GM18502 (cell line): Measurements from ENCODE around the gene COL3A1.

ENCODE experiments used
- ATAC-seq: cut with Tn5 transposase; IDR thresholded peaks from one replicate; pipeline ENCODE4 v1.9.1; 2021; ENCODE audit warnings: mild to moderate bottlenecking; ENCODE audit not compliant: unreplicated experiment, poor library complexity

The COL3A1 gene

DNA sequence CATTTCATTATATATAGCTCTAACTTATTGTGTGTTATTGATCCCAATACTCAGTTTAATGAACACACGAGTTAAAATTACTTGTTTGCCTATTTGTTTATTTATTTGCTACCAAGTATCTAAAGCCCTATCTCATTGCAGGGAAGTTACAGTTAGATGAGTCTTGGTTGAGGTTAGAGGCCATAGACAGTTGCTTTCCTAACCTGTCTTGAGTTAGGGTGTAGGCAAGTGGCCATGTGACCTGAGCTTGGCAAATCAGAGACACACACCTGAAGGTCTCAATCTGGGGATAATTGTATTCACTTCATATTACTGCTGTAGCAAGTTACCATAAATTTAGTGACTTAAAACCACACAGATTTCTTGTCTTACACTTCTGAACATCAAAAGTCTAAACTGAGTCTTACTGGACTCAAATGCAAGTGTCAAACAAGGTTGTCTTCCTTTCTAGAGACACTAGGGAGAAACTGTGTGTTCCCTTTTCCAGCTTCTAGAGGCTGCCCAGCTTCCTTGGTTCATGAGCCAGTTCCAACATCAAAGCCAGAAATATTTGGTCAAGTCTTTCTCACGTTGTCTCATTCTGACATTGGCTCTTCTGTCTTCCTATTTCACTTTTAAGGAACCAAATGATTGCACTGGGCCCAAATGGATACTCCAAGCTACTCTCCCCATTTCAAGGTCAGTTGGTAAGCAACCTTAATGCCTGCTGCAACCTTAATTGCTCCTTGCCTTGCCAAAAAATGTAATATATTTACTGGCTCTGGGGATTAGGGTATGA, 39.7 kb downstream of the COL3A1 start:
- ATAC-seq = no peak

- ATAC-seq = no peak
These were observed 40.4 kb downstream of the COL3A1 start for GRCh38 chr2:189014449-189015138.

- no peak for ATAC-seq
These were observed 41.2 kb downstream of the COL3A1 start for GRCh38 chr2:189015359-189015758.

DNA sequence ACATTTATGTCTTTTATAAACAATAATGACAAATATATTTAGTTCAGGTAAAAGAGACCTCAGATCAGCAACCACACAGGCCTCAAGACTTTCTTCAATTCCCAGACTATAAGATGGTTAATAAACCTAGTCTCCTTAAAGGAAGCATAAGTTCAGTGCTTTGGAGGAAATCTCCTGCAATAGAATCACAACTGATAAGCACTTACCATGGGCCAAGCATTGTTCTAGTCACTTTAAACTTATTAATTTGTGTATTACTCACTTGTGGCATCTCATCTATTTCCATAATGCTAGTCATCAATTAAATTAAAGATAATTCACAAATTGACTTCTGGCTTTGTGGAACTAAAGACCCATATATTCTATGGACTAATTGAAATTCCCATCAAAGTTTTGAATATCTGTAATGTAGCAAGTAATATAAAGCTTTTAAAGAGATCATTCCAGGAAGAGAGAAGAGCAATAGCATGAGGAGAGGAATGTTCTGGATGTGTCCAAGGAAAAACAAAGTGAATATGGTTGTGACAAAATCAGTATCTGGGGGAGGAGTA, 42.2 kb downstream of the COL3A1 start:
- ATAC-seq = no peak

GRCh38 chr2:189018631-189019030, 44.5 kb downstream of the COL3A1 start:
- no peak for ATAC-seq

- ATAC-seq = no peak
These were observed 46.0 kb downstream of the COL3A1 start for GRCh38 chr2:189020179-189020578.

DNA sequence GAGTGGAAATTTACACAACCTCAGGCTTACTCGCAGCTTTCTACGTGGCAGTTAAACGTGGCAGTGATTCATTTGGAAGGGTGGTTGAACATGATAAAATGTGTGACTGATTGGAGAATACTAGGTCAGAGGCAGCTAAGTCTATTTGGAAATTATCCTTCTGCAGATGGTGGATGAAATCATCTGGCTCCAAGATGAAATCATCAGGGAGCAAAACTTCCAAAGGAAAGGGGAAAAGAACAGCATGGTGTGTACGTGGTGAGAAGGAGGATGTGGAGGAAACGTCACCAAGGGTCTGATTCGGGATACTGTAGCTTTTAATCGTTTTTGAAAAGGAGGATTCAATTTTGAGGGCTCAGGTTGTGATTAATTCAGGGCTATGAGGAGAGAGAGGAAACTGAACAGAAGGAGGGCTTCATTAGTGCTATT, 47.9 kb downstream of the COL3A1 start:
- ATAC-seq = no peak

GRCh38 chr2:189022492-189022891, 48.3 kb downstream of the COL3A1 start:
- ATAC-seq = no peak

DNA sequence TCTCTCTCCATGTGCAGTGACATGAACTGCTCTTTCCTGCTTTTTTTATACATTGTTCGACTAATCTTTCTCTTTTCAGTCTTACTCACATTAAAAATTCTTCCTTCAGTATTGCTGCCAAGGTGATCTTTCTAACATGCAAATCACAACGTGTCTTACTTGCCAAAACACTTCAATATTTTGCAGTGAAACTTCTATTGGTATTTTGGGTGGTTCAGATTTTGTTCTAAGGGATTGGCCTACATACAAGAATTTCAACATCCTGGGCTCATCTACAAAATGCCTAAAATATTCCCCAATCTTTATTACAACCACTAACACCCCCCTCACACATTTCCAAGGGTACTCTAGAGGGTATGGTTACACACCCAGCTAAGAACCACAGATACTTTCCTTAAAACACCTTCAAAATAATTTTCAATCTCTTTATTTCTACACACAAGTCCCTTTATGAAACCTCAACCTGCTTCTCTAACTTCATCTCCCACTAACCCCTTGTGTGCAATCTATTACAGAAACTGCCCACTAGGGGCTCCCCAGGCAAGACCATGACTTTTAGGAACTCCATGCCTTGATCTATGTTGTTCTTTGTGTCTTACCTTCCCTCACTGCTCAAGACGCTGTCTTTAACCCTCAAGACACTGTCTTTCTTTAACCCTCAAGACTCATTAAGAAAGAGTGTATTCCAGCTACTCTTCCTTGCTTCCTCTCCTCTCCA, 50.9 kb downstream of the COL3A1 start:
- peak; percentile 83 for ATAC-seq

DNA sequence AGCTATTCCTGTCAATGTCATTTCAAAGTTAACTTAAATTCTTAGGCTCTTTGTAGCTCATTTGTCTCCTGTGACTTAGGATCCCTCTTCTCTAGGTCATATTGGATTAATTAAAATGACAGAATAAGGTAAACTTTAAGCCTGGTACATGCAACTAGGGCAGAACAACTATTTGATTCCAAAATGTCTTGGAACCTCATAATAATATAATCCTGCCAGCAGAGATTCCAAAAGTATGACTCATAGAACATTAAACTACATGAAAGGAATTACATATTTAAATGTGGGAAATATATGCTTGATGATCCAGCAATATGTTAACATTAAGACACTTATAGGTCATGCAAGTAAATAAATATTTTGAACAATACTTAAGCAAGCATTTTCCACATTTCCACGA, 63.3 kb downstream of the COL3A1 start:
- no peak for ATAC-seq

- ATAC-seq = no peak
These were observed 71.7 kb downstream of the COL3A1 start for GRCh38 chr2:189045836-189046235.

DNA sequence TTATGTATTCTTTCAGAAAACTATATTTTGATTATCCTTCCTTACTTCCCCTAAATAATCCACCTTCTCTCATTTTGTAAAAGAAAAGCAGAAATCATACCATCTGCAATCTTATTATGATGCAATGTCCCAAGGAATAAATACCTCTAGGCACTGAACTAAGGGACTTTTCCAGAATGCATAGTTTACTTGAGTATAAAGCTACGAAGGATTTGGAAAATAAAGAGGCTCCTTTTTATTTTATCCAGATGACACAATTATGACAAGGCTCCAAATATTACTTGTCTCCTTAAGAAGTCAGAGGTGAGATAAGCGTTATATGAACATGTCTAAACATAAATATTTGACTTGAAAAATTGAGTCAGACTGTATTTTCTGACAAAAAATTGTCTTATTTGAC, 72.1 kb downstream of the COL3A1 start:
- ATAC-seq = no peak

GRCh38 chr2:189047171-189047888, 73.2 kb downstream of the COL3A1 start:
- no peak for ATAC-seq

DNA sequence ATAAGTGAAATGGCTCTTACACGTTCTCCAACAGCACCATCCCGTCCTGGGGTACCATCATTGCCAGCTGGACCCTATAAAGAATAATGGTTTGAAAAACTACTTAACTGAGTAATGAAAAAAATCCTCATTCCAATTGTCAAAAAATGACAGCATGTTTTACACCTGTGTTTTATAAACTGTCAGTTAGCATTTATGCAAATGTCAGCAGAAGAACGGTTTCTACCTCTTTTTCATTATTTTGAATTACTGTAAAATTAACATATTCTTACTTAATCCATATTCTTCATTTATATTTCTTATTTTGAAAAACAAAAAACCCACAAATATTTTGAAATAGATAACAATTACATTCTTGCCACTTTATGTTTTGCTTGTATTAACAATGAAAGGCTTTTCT, 74.0 kb downstream of the COL3A1 start:
- ATAC-seq = no peak

- no peak for ATAC-seq
These were observed 75.6 kb downstream of the COL3A1 start for GRCh38 chr2:189049709-189050164.

DNA sequence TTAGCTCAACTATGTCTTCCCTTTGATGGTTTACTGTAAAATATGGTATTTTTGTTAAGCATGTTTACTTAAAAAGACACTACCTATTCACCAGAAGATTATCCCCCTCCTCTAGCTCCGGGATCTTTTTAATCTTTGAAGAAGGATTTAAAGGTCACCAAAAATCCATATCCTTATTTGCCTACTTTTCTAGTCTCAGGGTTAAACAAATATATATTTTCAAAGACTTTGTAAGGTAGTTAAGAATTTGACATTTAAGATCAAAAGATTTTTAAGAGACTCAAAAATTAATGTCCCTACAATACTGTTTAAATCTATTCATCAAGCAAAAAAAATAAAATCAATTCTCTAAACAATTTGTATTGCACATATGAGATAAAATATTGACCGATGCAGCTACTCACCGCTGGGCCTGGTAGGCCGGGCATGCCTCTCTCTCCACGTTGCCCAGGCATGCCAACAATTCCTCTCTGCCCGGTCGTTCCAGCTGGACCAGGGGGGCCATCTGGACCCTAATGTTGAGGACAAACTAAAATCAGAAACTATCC, 76.1 kb downstream of the COL3A1 start:
- ATAC-seq = no peak

DNA sequence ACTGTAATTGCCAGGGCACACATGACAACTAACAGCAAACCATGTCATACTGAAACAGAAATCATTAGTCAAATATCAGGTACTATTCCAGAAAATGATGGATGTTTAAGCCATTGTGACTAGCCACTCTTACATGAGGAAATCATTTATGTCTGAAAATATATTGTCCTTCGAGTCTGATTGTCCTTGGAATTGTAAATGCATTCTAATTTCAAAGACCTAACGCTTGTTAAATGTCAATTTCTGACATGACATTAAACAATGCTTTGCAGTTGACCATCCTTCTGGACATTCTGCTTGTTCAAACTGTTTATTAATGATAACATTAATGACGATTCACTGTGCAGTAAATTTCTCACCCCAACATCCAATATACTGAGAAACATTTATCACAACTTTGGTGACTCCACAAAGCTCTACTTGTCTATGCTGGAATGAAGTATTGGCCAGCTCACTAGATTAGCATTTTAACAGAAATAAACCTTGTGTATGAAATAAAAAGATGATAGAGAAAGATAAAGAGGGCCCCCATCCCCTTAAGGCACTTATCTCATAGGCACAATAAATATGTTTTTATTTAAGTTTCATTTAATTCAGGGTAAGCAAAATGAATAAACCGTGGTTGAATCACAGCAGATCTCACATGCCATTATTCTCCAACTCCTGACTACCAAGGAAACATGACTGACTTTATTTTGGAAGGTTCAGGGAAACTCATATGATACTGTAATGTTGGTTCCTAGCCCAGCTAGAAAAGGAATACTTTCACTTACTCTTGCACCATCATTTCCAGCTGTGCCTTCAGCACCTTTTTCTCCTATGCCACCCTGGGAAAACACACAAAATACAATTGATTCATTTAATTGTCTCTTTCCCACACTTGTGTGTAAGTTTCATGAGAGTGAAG, 82.3 kb downstream of the COL3A1 start:
- ATAC-seq = no peak

DNA sequence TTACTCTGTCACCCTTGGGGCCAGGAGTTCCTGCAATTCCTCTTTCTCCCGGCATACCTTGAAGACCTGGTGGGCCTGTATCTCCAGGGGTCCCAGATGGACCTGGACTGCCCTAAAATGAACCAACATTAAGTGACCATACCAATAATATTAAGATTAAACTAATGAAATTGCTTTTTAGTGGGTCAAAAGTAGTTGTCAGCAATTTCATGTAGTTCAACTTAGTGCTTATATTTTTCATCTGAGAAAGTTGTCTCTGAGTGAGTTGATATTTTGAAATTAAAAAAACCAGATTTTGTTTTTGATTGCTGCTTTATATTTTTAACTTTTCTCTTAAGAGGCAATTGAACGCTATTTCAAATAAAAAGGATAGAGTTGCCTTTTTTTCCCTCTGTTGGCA, 83.1 kb downstream of the COL3A1 start:
- no peak for ATAC-seq

GRCh38 chr2:189060096-189060642, 86.0 kb downstream of the COL3A1 start:
- no peak for ATAC-seq
